ENCODE measurements around the gene SETDB1.

The SETDB1 gene

GRCh38 chr1:151006327-151007052 lies 80.3 kb downstream of the SETDB1 start, which contains the start of gene MINDY1:
Gene MINDY1 (minus strand): TSS chr1:151006902. CDS start chr1:151002617, 4,285 bp downstream.
- FAIRE-seq = no peak

GRCh38 chr1:151007853-151008243 lies 81.7 kb downstream of the SETDB1 start:
- FAIRE-seq = no peak

GRCh38 chr1:151008244-151009205 lies 82.4 kb downstream of the SETDB1 start, which contains the start of gene PRUNE1:
Gene PRUNE1 (plus strand): TSS chr1:151008449. CDS start chr1:151008633, 184 bp downstream.
- FAIRE-seq = no peak

GRCh38 chr1:151009206-151009587 lies 83.0 kb downstream of the SETDB1 start:
- FAIRE-seq = no peak

- FAIRE-seq = no peak
Observed at GRCh38 chr1:151009674-151010345, 83.6 kb downstream of the SETDB1 start.

- FAIRE-seq = no peak
Observed at GRCh38 chr1:151010346-151010726, 84.2 kb downstream of the SETDB1 start.

GRCh38 chr1:151011154-151011850 lies 85.1 kb downstream of the SETDB1 start:
- no peak for FAIRE-seq

GRCh38 chr1:151012684-151013471 lies 86.7 kb downstream of the SETDB1 start:
- FAIRE-seq = no peak

GRCh38 chr1:151013518-151013917 lies 87.4 kb downstream of the SETDB1 start:
- FAIRE-seq = no peak
